H1 (cell line): ENCODE results near the gene ABI2. TPM values are rescaled to one million over a fixed set of nuclear protein-coding genes. Genes with fewer than 3 reads are reported as not detected.

Experiments used
- CTCF ChIA-PET: fragments of 300-600 bp; sonication (Branson Sonifier 250); formaldehyde crosslinking; loops from one replicate; lab custom pipeline; 2021; ENCODE audit not compliant: partially characterized antibody; lab: Charles Lee
- POLR2A ChIA-PET: fragments of 300-600 bp; sonication (Branson Sonifier 250); formaldehyde crosslinking; loops from one replicate; lab custom pipeline; 2021; ENCODE audit warnings: inconsistent platforms; ENCODE audit not compliant: partially characterized antibody; lab: Charles Lee
- DNase-seq, 2 experiments: peaks; one replicate each; pipeline versions ENCODE4 v3.0.0 to v3.0.0-alpha.2; 2010 to 2022; ENCODE audit warnings: low spot score in 2 of 2, low read depth in 1 of 2, mixed read lengths in 1 of 2
- FAIRE-seq: peaks from 2 replicates; lab custom pipeline; 2011; peaks lifted over from hg19 to GRCh38; lab: Jason Lieb, UNC
- H2AFZ ChIP-seq: 2 replicates; pipeline ENCODE4 v1.8.1; 2012; ENCODE audit warnings: low read length, inconsistent platforms
- H2AK5ac ChIP-seq: 2 replicates; pipeline ENCODE4 v1.6.1; 2013; ENCODE audit warnings: low read depth, low read length
- H2BK120ac ChIP-seq: replicated peaks from 2 replicates; pipeline ENCODE3; 2013; ENCODE audit warnings: low read depth, low read length, inconsistent platforms
- H2BK12ac ChIP-seq: 2 replicates; pipeline ENCODE4 v1.6.1; 2013; ENCODE audit warnings: low read depth, low read length
- H2BK15ac ChIP-seq: 2 replicates; pipeline ENCODE4 v1.6.1; 2013; ENCODE audit warnings: low read length
- H2BK20ac ChIP-seq: 2 replicates; pipeline ENCODE4 v1.6.1; 2013; ENCODE audit warnings: low read length
- H2BK5ac ChIP-seq: 2 replicates; pipeline ENCODE4 v1.6.1; 2013; ENCODE audit warnings: low read depth, low read length
- H3K14ac ChIP-seq: 2 replicates; pipeline ENCODE4 v1.6.1; 2013; ENCODE audit warnings: inconsistent platforms; ENCODE audit not compliant: insufficient read length
- H3K18ac ChIP-seq: 2 replicates; pipeline ENCODE4 v1.6.1; 2013; ENCODE audit warnings: low read length; ENCODE audit errors: extremely low read depth
- H3K23ac ChIP-seq: 2 replicates; pipeline ENCODE4 v1.6.1; 2013; ENCODE audit warnings: inconsistent platforms; ENCODE audit not compliant: insufficient read length
- H3K23me2 ChIP-seq: 2 replicates; pipeline ENCODE4 v1.6.1; 2013; ENCODE audit warnings: low read depth, low read length
- H3K27ac ChIP-seq: 2 replicates; pipeline ENCODE4 v1.6.1; 2011; ENCODE audit warnings: low read depth, low read length, inconsistent platforms
- H3K27me3 ChIP-seq, 4 experiments: replicated peaks in 1 of 4; 1 replicate in 1 of 4; 2 replicates in 3 of 4; pipeline versions ENCODE4 v1.6.1 to v1.8.1; 2011 to 2013; ENCODE audit warnings: low read length in 3 of 4, mild to moderate bottlenecking in 3 of 4, inconsistent platforms in 2 of 4, mixed read lengths in 2 of 4, moderate library complexity in 1 of 4; ENCODE audit not compliant: control insufficient read depth in 3 of 4, insufficient read depth in 3 of 4; ENCODE audit errors: extremely low read depth in 1 of 4
- H3K36me3 ChIP-seq, 4 experiments: 2 replicates each; pipeline versions ENCODE4 v1.6.1 to v1.8.1; 2011 to 2013; ENCODE audit warnings: mild to moderate bottlenecking in 4 of 4, low read length in 3 of 4, moderate library complexity in 2 of 4, control low read depth in 1 of 4, inconsistent platforms in 1 of 4; ENCODE audit not compliant: insufficient read depth in 4 of 4, control insufficient read depth in 2 of 4
- H3K4ac ChIP-seq: replicated peaks from 2 replicates; pipeline ENCODE3; 2013; ENCODE audit warnings: low read length, low read depth, mixed read lengths, inconsistent platforms; ENCODE audit not compliant: insufficient read length
- H3K4me1 ChIP-seq, 4 experiments: replicated peaks in 1 of 4; 1 replicate in 1 of 4; 2 replicates in 3 of 4; pipeline versions ENCODE4 v1.6.1 to v1.8.1; 2011 to 2013; ENCODE audit warnings: low read length in 3 of 4, inconsistent platforms in 2 of 4, mixed read lengths in 1 of 4; ENCODE audit not compliant: insufficient read depth in 4 of 4, control insufficient read depth in 3 of 4
- H3K4me2 ChIP-seq, 2 experiments: 2 replicates each; pipeline versions ENCODE4 v1.6.1 to v1.8.1; 2011 to 2013; ENCODE audit warnings: low read depth in 2 of 2, low read length in 2 of 2, control low read depth in 1 of 2, inconsistent platforms in 1 of 2, mild to moderate bottlenecking in 1 of 2; ENCODE audit not compliant: insufficient read depth in 1 of 2
- H3K4me3 ChIP-seq, 4 experiments: fragments of 200-600, 300-600 bp in 1 of 4; sonication (generic), shearing (Covaris generic), sonication (Bioruptor Twin) in 1 of 4; 2 replicates each; pipeline versions ENCODE4 v1.5.1 to v1.8.1; 2011 to 2016; ENCODE audit warnings: low read length in 4 of 4, low read depth in 3 of 4, control low read depth in 2 of 4, inconsistent platforms in 2 of 4, mild to moderate bottlenecking in 2 of 4, mixed read lengths in 1 of 4, moderate library complexity in 1 of 4; ENCODE audit not compliant: insufficient read depth in 2 of 4; ENCODE audit errors: extremely low read depth in 1 of 4
- H3K56ac ChIP-seq: replicated peaks from 2 replicates; pipeline ENCODE3; 2013; ENCODE audit warnings: low read depth, mild to moderate bottlenecking, mixed read lengths, low read length, inconsistent platforms; ENCODE audit not compliant: insufficient read length
- H3K79me1 ChIP-seq: 2 replicates; pipeline ENCODE4 v1.6.1; 2013; ENCODE audit warnings: low read depth, low read length, control low read depth
- H3K79me2 ChIP-seq, 2 experiments: 2 replicates each; pipeline versions ENCODE4 v1.6.1 to v1.8.1; 2012 to 2013; ENCODE audit warnings: low read length in 2 of 2, mild to moderate bottlenecking in 2 of 2, inconsistent platforms in 1 of 2; ENCODE audit not compliant: insufficient read depth in 2 of 2, control insufficient read depth in 1 of 2
- H3K9ac ChIP-seq, 4 experiments: replicated peaks in 1 of 4; 1 replicate in 1 of 4; 2 replicates in 3 of 4; pipeline versions ENCODE4 v1.6.1 to v1.8.1; 2011 to 2013; ENCODE audit warnings: low read depth in 3 of 4, low read length in 3 of 4, control low read depth in 2 of 4, mild to moderate bottlenecking in 2 of 4, moderate library complexity in 2 of 4, inconsistent platforms in 1 of 4; ENCODE audit errors: extremely low read depth in 1 of 4
- H3K9me3 ChIP-seq, 2 experiments: 2 replicates each; pipeline versions ENCODE4 v1.6.1 to v1.8.1; 2012 to 2013; ENCODE audit warnings: mild to moderate bottlenecking in 2 of 2, moderate library complexity in 2 of 2, control low read depth in 1 of 2, inconsistent platforms in 1 of 2, low read depth in 1 of 2, low read length in 1 of 2, mixed read lengths in 1 of 2; ENCODE audit not compliant: insufficient read depth in 2 of 2
- H4K20me1 ChIP-seq, 2 experiments: replicated peaks in 1 of 2; 2 replicates each; pipeline versions ENCODE3 to v1.8.1; 2011 to 2013; ENCODE audit warnings: inconsistent platforms in 2 of 2, low read length in 2 of 2, mild to moderate bottlenecking in 1 of 2; ENCODE audit not compliant: insufficient read depth in 2 of 2, control insufficient read depth in 1 of 2
- H4K5ac ChIP-seq: 2 replicates; pipeline ENCODE4 v1.6.1; 2013; ENCODE audit warnings: low read length, low read depth, mixed read lengths, inconsistent platforms; ENCODE audit not compliant: insufficient read length
- H4K8ac ChIP-seq: 2 replicates; pipeline ENCODE4 v1.8.0; 2013; ENCODE audit warnings: mild to moderate bottlenecking, moderate library complexity, low read length, inconsistent platforms; ENCODE audit not compliant: insufficient read depth; ENCODE audit errors: extremely low read depth
- H4K91ac ChIP-seq: replicated peaks from 2 replicates; pipeline ENCODE3; 2013; ENCODE audit warnings: low read length, mixed read lengths, inconsistent platforms; ENCODE audit not compliant: insufficient read length
- ASH2L ChIP-seq: fragments of 200-600, 300-600 bp; sonication (generic); IDR thresholded peaks from one replicate; pipeline ENCODE4 v1.7.1; 2017; ENCODE audit warnings: low read length
- CREB1 ChIP-seq: IDR thresholded peaks from 2 replicates; pipeline ENCODE4 v1.6.1; 2012; ENCODE audit warnings: inconsistent platforms
- CTBP2 ChIP-seq: IDR thresholded peaks from 2 replicates; pipeline ENCODE4 v1.7.0; 2011; ENCODE audit warnings: borderline replicate concordance, mild to moderate bottlenecking, moderate library complexity, mixed read lengths, low read length; ENCODE audit not compliant: insufficient read depth, insufficient read length
- JUND ChIP-seq: IDR thresholded peaks from 2 replicates; pipeline ENCODE4 v1.6.1; 2011; ENCODE audit warnings: mild to moderate bottlenecking, improper control_type of control experiment, low read length
- MAFK ChIP-seq: IDR thresholded peaks from 2 replicates; pipeline ENCODE4 v1.6.1; 2012; ENCODE audit warnings: low read depth, mild to moderate bottlenecking, improper control_type of control experiment, low read length
- POU5F1 ChIP-seq: IDR thresholded peaks from 2 replicates; pipeline ENCODE4 v1.6.1; 2011; ENCODE audit warnings: low read depth, mild to moderate bottlenecking, low read length, moderate library complexity
- RAD21 ChIP-seq, 2 experiments: IDR thresholded peaks in 1 of 2; conservative IDR thresholded peaks in 1 of 2; 2 replicates each; pipeline ENCODE4 v1.6.1; 2011; ENCODE audit warnings: low read depth in 2 of 2, low read length in 2 of 2, improper control_type of control experiment in 1 of 2, inconsistent platforms in 1 of 2, mild to moderate bottlenecking in 1 of 2, moderate library complexity in 1 of 2
- SUZ12 ChIP-seq: fragments of 200-600 bp; sonication (generic); IDR thresholded peaks from 2 replicates; pipeline ENCODE4 v1.6.1; 2012; ENCODE audit warnings: mild to moderate bottlenecking, inconsistent platforms, low read length, moderate library complexity, mixed read lengths
- TAF7 ChIP-seq: optimal IDR thresholded peaks from 2 replicates; pipeline ENCODE3; 2011; ENCODE audit warnings: low read depth, mild to moderate bottlenecking, inconsistent platforms, low read length, moderate library complexity, borderline replicate concordance
- TEAD4 ChIP-seq: IDR thresholded peaks from 2 replicates; pipeline ENCODE4 v1.6.1; 2012; ENCODE audit warnings: low read depth, low read length, inconsistent platforms, mixed read lengths
- ZNF274 ChIP-seq: IDR thresholded peaks from 2 replicates; pipeline ENCODE4 v1.7.0; 2012; ENCODE audit warnings: low read length, borderline replicate concordance; ENCODE audit errors: extremely low read depth
- WGBS, 2 experiments: shearing (Covaris generic) in 1 of 2; methylation state at CpG; one replicate each; pipeline versions ENCODE4 v1.1.6 to v1.1.7; 2013 to 2015; ENCODE audit warnings: low lambda C conversion rate in 2 of 2, mixed read lengths in 2 of 2, inconsistent platforms in 1 of 2, low coverage in 1 of 2, missing lambda C conversion rate in 1 of 2; ENCODE audit not compliant: insufficient replicate concordance in 2 of 2, insufficient coverage in 1 of 2, insufficient read length in 1 of 2; ENCODE audit errors: extremely low coverage in 1 of 2, missing lambda C conversion rate in 1 of 2; 5-methylcytosine and 5-hydroxymethylcytosine counted together
- polyA plus RNA-seq, 7 experiments: library from polyadenylated mRNA; depleted of rRNA in 3 of 7; stranded (reverse) in 5 of 7; unstranded in 2 of 7; fragments of >200 nt in 5 of 7; fragments of 200-250 nt in 2 of 7; gene quantifications; 1 replicate in 5 of 7; 2 replicates in 1 of 7; 4 replicates in 1 of 7; pipeline versions ENCODE4 v1.2.1 to v1.2.3, GENCODE V29; 2011 to 2013; ENCODE audit warnings: missing spikeins in 2 of 7, mixed read lengths in 2 of 7
- total RNA-seq: library from RNA; stranded (reverse); fragmentation: NEBNext Ultra II Directional; extraction: Animal tissue kit (Norgen Biotek cat#: 25700); gene quantifications from 2 replicates; pipeline ENCODE4 v1.2.1, GENCODE V29; 2021

Gene ABI2
- total and polyA plus RNA-seq, 2 of the 8 experiments (the other 6 are each of a cell fraction or from before 2014, with no cell fraction given), result 62.3 to 118 TPM

GRCh38 chr2:203427061-203427460 is 98.9 kb downstream of the ABI2 start:
- H3K9me3 ChIP-seq, result no peaks in the 10 kb centered on the region
- H3K23me2 ChIP-seq, result no peaks in the 10 kb centered on the region
- no peak overlapping the region for H3K9ac ChIP-seq
- 88% methylated on average over 2 of the region's 2 CpGs; no CpG with 5 or more reads in 1 of the 2 experiments for WGBS, 2 experiments
- H2BK12ac ChIP-seq, result no peak overlapping the region
- no peak overlapping the region for H3K14ac ChIP-seq
- H3K79me2 ChIP-seq, result no peaks in the 10 kb centered on the region
- no peak overlapping the region for H4K5ac ChIP-seq
- DNase-seq (no peak), FAIRE-seq (no peak)
- no peak overlapping the region for H2BK120ac ChIP-seq
- no peak overlapping the region for H4K8ac ChIP-seq
- H2AFZ ChIP-seq, result no peak overlapping the region
- no peak overlapping the region for H4K91ac ChIP-seq
- peaks cover 0 to 4% of the 10 kb centered on the region in 2 experiments for H4K20me1 ChIP-seq
- no peak overlapping the region for H2BK20ac ChIP-seq
- no peak overlapping the region for H3K27ac ChIP-seq
- H3K18ac ChIP-seq, result no peak overlapping the region
- H3K36me3 ChIP-seq, result peaks cover 7 to 35% (median 20%) of the 10 kb centered on the region in 4 experiments; a peak in 7 of 8 replicates
- no peak overlapping the region for H3K4me2 ChIP-seq
- no peak overlapping the region for H3K23ac ChIP-seq
- no peaks in the 10 kb centered on the region for H3K79me1 ChIP-seq
- no peak for TF ChIP-seq POU5F1
- TF ChIP-seq ASH2L, result no peak
- no peak for TF ChIP-seq MAFK
- no peak for TF ChIP-seq CTBP2
- no peak for TF ChIP-seq SUZ12
- no peak for TF ChIP-seq RAD21 (IDR thresholded peaks at IDR 0.05 in 1 of 2, conservative IDR thresholded peaks at IDR 0.05 in 1 of 2; ENCODE audit: low read depth in 2 of 2, low read length in 2 of 2)
- no peak for TF ChIP-seq TAF7
- no peak for TF ChIP-seq JUND
- TF ChIP-seq ZNF274, result no peak
- no peak for TF ChIP-seq TEAD4
- no peak for TF ChIP-seq CREB1
- H2BK5ac ChIP-seq, result no peak overlapping the region
- ChIA-PET POLR2A (interaction anchor here (1.2 kb wide), 1 partner anchor 18 kb away, joined by 3 read pairs; no protein-coding TSS in a partner anchor), CTCF (interaction anchor here (1.2 to 1.8 kb wide), 2 partner anchors 9 to 13 kb away, joined by 3 to 8 read pairs; no protein-coding TSS in a partner anchor)
- no peaks in the 10 kb centered on the region for H3K27me3 ChIP-seq
- H3K4me3 ChIP-seq, result no peak overlapping the region
- no peak overlapping the region for H2AK5ac ChIP-seq
- H3K4ac ChIP-seq, result no peak overlapping the region
- H3K56ac ChIP-seq, result no peak overlapping the region
- no peak overlapping the region for H2BK15ac ChIP-seq
- H3K4me1 ChIP-seq, result no peaks in the 10 kb centered on the region
